IMR-90 (cell line): Measurements from ENCODE around the gene HMCN1. TPM values are rescaled to one million over a fixed set of nuclear protein-coding genes. Genes with fewer than 3 reads are reported as not detected.
A peak's percentile ranks its signal among the peaks of the same experiment; 100 is the strongest.
"Not testable (repeated sequence)": the region's sequence is repeated elsewhere in the genome, so short reads cannot be mapped to it uniquely, and the experiment has no call there.

ENCODE experiments used
- ATAC-seq: fragments of 200-7000 bp; cut with Tn5 transposase; 2 replicates; pipeline ENCODE4 v1.9.1; 2020; ENCODE audit warnings: low read depth, mild to moderate bottlenecking, moderate library complexity
- BruUV-seq: library from RNA; stranded (reverse); fragments of 400-500 nt; replicated peaks from 2 replicates; lab custom pipeline; 2021; lab: Mats Ljungman, UMichigan
- CTCF ChIA-PET: fragments of 300-600 bp; formaldehyde crosslinking; extraction: SDS; loops from one replicate; lab custom pipeline; 2021; ENCODE audit warnings: antibody characterized with exemption; lab: Yijun Ruan, JAX
- POLR2A ChIA-PET: fragments of 300-600 bp; sonication (Branson Sonifier 250); formaldehyde crosslinking; loops from one replicate; lab custom pipeline; 2022; ENCODE audit warnings: antibody characterized with exemption; ENCODE audit not compliant: unreplicated experiment; lab: Charles Lee
- DNase-seq: peaks from one replicate; pipeline ENCODE4 v3.0.0; 2013
- H2AFZ ChIP-seq: replicated peaks from 2 replicates; pipeline ENCODE3; 2013; ENCODE audit warnings: low read length, mild to moderate bottlenecking; ENCODE audit not compliant: poor library complexity
- H2AK5ac ChIP-seq: 2 replicates; pipeline ENCODE4 v1.6.1; 2013; ENCODE audit warnings: low read depth, low read length, inconsistent platforms
- H2AK9ac ChIP-seq: replicated peaks from 2 replicates; pipeline ENCODE3; 2013; ENCODE audit warnings: mild to moderate bottlenecking, low read depth, low read length, moderate library complexity; ENCODE audit not compliant: poor library complexity
- H2BK120ac ChIP-seq: 2 replicates; pipeline ENCODE4 v1.6.1; 2013; ENCODE audit warnings: low read depth, low read length, inconsistent platforms
- H2BK15ac ChIP-seq: 3 replicates; pipeline ENCODE4 v1.6.1; 2013; ENCODE audit warnings: low read depth, low read length, inconsistent platforms
- H2BK20ac ChIP-seq: 2 replicates; pipeline ENCODE4 v1.6.1; 2013; ENCODE audit warnings: low read depth, mild to moderate bottlenecking, inconsistent platforms, low read length, moderate library complexity
- H2BK5ac ChIP-seq: 2 replicates; pipeline ENCODE4 v1.6.1; 2013; ENCODE audit warnings: mild to moderate bottlenecking, low read depth, low read length, inconsistent platforms; ENCODE audit not compliant: poor library complexity, severe bottlenecking
- H3K14ac ChIP-seq: replicated peaks from 2 replicates; pipeline ENCODE4 v1.6.1; 2013; ENCODE audit warnings: low read depth, low read length, inconsistent platforms
- H3K18ac ChIP-seq: 2 replicates; pipeline ENCODE4 v1.6.1; 2013; ENCODE audit warnings: low read depth, low read length, control low read depth
- H3K23ac ChIP-seq: 2 replicates; pipeline ENCODE4 v1.6.1; 2013; ENCODE audit warnings: low read depth, low read length, inconsistent platforms
- H3K27ac ChIP-seq: 2 replicates; pipeline ENCODE4 v1.5.1; 2013; ENCODE audit warnings: mild to moderate bottlenecking, control low read depth, low read length; ENCODE audit not compliant: insufficient read depth
- H3K27me3 ChIP-seq: 2 replicates; pipeline ENCODE4 v1.6.1; 2013; ENCODE audit warnings: low read length; ENCODE audit not compliant: control insufficient read depth, insufficient read depth
- H3K36me3 ChIP-seq: 2 replicates; pipeline ENCODE4 v1.6.1; 2013; ENCODE audit warnings: low read length, mixed read lengths; ENCODE audit not compliant: control insufficient read depth, insufficient read depth
- H3K4ac ChIP-seq: 2 replicates; pipeline ENCODE4 v1.6.1; 2013; ENCODE audit warnings: low read depth, low read length, inconsistent platforms
- H3K4me1 ChIP-seq: 2 replicates; pipeline ENCODE4 v1.6.1; 2013; ENCODE audit warnings: low read length, mixed read lengths; ENCODE audit not compliant: control insufficient read depth, insufficient read depth
- H3K4me2 ChIP-seq: 2 replicates; pipeline ENCODE4 v1.6.1; 2013; ENCODE audit warnings: low read depth, mild to moderate bottlenecking, control low read depth, low read length, moderate library complexity
- H3K4me3 ChIP-seq: 2 replicates; pipeline ENCODE4 v1.5.1; 2013; ENCODE audit warnings: low read depth, mild to moderate bottlenecking, control low read depth, low read length, moderate library complexity; ENCODE audit not compliant: insufficient read depth
- H3K56ac ChIP-seq: 2 replicates; pipeline ENCODE4 v1.6.1; 2013; ENCODE audit warnings: low read length, inconsistent platforms; ENCODE audit not compliant: insufficient read depth; ENCODE audit errors: extremely low read depth
- H3K79me1 ChIP-seq, 2 experiments: 2 replicates each; pipeline ENCODE4 v1.6.1; 2013; ENCODE audit warnings: low read length in 2 of 2, inconsistent platforms in 1 of 2, low read depth in 1 of 2
- H3K9ac ChIP-seq: 2 replicates; pipeline ENCODE4 v1.6.1; 2013; ENCODE audit warnings: low read depth, low read length, control low read depth
- H3K9me1 ChIP-seq: 2 replicates; pipeline ENCODE4 v1.6.1; 2013; ENCODE audit warnings: low read length, inconsistent platforms; ENCODE audit not compliant: insufficient read depth
- H3K9me3 ChIP-seq: 2 replicates; pipeline ENCODE4 v1.6.1; 2013; ENCODE audit warnings: low read length; ENCODE audit not compliant: control insufficient read depth, insufficient read depth
- H4K20me1 ChIP-seq: 2 replicates; pipeline ENCODE4 v1.6.1; 2013; ENCODE audit warnings: low read length, inconsistent platforms; ENCODE audit not compliant: insufficient read depth
- H4K5ac ChIP-seq: 2 replicates; pipeline ENCODE4 v1.6.1; 2013; ENCODE audit warnings: mild to moderate bottlenecking, low read depth, low read length, control low read depth
- H4K8ac ChIP-seq, 2 experiments: 2 replicates each; pipeline ENCODE4 v1.6.1; 2013; ENCODE audit warnings: low read depth in 2 of 2, low read length in 2 of 2, control low read depth in 1 of 2, inconsistent platforms in 1 of 2
- H4K91ac ChIP-seq: 2 replicates; pipeline ENCODE4 v1.6.1; 2013; ENCODE audit warnings: low read depth, low read length, inconsistent platforms; ENCODE audit not compliant: insufficient read depth
- BHLHE40 ChIP-seq: fragments of 150-350 bp; IDR thresholded peaks from 2 replicates; pipeline ENCODE4 v1.6.1; 2016; ENCODE audit warnings: mild to moderate bottlenecking, low read depth, low read length
- CEBPB ChIP-seq: IDR thresholded peaks from 2 replicates; pipeline ENCODE4 v1.6.1; 2012; ENCODE audit warnings: low read depth, low read length, improper control_type of control experiment
- POLR2A ChIP-seq: IDR thresholded peaks from 2 replicates; pipeline ENCODE4 v1.6.1; 2012; ENCODE audit warnings: mild to moderate bottlenecking, low read depth, low read length
- RFX5 ChIP-seq: IDR thresholded peaks from 2 replicates; pipeline ENCODE4 v1.8.0; 2012; ENCODE audit warnings: low read depth, mild to moderate bottlenecking, low read length, moderate library complexity
- WGBS, 2 experiments: methylation state at CpG; one replicate each; pipeline versions ENCODE4 v1.1.5 to v1.1.7; 2013; ENCODE audit warnings: missing lambda C conversion rate in 2 of 2; ENCODE audit not compliant: insufficient read length in 1 of 2; ENCODE audit errors: extremely low coverage in 2 of 2; 5-methylcytosine and 5-hydroxymethylcytosine counted together
- dilution Hi-C: fragments of 300-500 bp; cut with HindIII; formaldehyde crosslinking; loops from one replicate; pipeline ENCODE4 v1.14.3; 2018; ENCODE audit warnings: low sequenced_read_pairs; ENCODE audit not compliant: unreplicated experiment
- in situ Hi-C: fragments of 300-500 bp; cut with MboI; formaldehyde crosslinking; loops from 3 replicates; pipeline ENCODE4 v1.14.3; 2019; ENCODE audit warnings: low sequenced_read_pairs, inconsistent platforms, mixed read lengths
- intact Hi-C: fragments of 100-400 bp; cut with micrococcal nuclease; formaldehyde crosslinking; loops from 2 replicates; pipeline ENCODE4 v1.10.0; 2022
- polyA plus RNA-seq, 3 experiments: library from polyadenylated mRNA; depleted of rRNA; stranded (reverse); fragments of >200 nt; gene quantifications; 2 replicates each; pipeline ENCODE4 v1.2.3, GENCODE V29; 2012; ENCODE audit warnings: low replicate concordance in 1 of 3
- total RNA-seq: library from RNA; depleted of rRNA; stranded (reverse); fragments of >200 nt; gene quantifications from 2 replicates; pipeline ENCODE4 v1.2.3, GENCODE V29; 2012

HMCN1 gene
- total and polyA plus RNA-seq, 2 of the 4 experiments (the other 2 are of a cell fraction) = 6.1 to 11.7 TPM

DNA sequence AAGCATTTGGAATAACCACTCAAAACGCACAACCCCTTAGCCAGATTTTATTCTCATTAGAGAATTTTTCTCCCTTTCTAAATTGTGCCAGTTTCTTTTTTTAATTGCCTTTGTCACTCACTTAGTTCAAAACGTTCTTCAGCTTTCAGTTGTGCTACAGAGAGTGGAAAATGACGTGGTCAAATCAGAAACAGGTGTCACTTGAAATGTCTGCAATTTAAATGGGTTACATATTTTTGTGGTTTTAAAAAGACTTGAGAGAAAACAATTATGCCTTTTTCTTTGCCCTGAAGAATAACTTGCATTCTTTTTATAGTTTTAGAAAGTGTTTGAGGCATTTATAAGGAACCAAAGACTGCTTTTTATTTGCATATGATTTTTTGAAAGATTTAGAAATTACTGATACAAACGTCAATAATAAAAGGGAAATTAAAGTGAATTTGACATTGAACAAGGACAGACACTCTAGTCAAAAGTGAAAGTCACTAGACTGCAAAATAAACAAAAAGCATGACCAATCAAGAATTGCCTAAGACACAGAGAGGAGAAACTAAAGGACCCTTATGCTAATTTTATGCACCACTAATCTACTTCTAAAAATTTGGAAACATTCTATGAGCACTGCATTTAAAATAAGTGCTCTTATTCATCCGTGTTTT is 449.9 kb downstream of the HMCN1 start:
- peaks cover 14% of the 10 kb centered on the region for H3K4me1 ChIP-seq
- peak overlapping the region; percentile 48 for H2AFZ ChIP-seq
- peak overlapping the region; percentile 54; the same call in 1 of the 2 replicates for H2AK5ac ChIP-seq
- H3K14ac ChIP-seq = 0 out of 2 replicates have a peak overlapping the region, but pooled peaks have one; percentile 52
- dilution Hi-C loops (no loop called here), intact Hi-C loops (no loop called here), in situ Hi-C loops (no loop called here)
- no peaks in the 10 kb centered on the region for H3K9me3 ChIP-seq
- BruUV-seq = no TSS peak
- no peak overlapping the region for H3K27ac ChIP-seq
- no peaks in the 10 kb centered on the region for H3K79me1 ChIP-seq
- H2BK20ac ChIP-seq = peak overlapping the region; percentile 22; the same call in 1 of the 2 replicates
- H4K5ac ChIP-seq = no peak overlapping the region; the same call in 1 of the 2 replicates
- no peaks in the 10 kb centered on the region for H4K20me1 ChIP-seq
- H3K56ac ChIP-seq = no peak overlapping the region
- peak overlapping the region in 1 of 2 experiments; percentile 40; a peak in 1 of 4 replicates for H4K8ac ChIP-seq
- CTCF ChIA-PET = no interaction called here
- 0 out of 2 replicates have a peak overlapping the region, but pooled peaks have one; percentile 9 for H4K91ac ChIP-seq
- WGBS, 2 experiments = 50% methylated on average over 1 of the region's 5 CpGs; no CpG with 5 or more reads in 1 of the 2 experiments
- H2AK9ac ChIP-seq = no peak overlapping the region
- H3K4me3 ChIP-seq = no peak overlapping the region
- H2BK120ac ChIP-seq = peak overlapping the region; percentile 16; the same call in 1 of the 2 replicates
- POLR2A ChIA-PET = no interaction called here
- H3K36me3 ChIP-seq = no peaks in the 10 kb centered on the region
- peak overlapping the region; percentile 25; the same call in 1 of the 2 replicates for H3K4ac ChIP-seq
- H3K27me3 ChIP-seq = no peaks in the 10 kb centered on the region
- H2BK5ac ChIP-seq = peak overlapping the region; percentile 17
- no peak for ATAC-seq
- H2BK15ac ChIP-seq = peak overlapping the region; percentile 41; the same call in 1 of the 3 replicates
- H3K9me1 ChIP-seq = peaks cover 9% of the 10 kb centered on the region
- peak overlapping the region; percentile 38; the same call in 1 of the 2 replicates for H3K4me2 ChIP-seq
- DNase-seq = no peak
- TF ChIP-seq CEBPB (peak; percentile 50; the same call in 1 of the 2 replicates), POLR2A (no peak), BHLHE40 (no peak), RFX5 (no peak)
- H3K18ac ChIP-seq = no peak overlapping the region
- H3K23ac ChIP-seq = no peak overlapping the region
- H3K9ac ChIP-seq = no peak overlapping the region

DNA sequence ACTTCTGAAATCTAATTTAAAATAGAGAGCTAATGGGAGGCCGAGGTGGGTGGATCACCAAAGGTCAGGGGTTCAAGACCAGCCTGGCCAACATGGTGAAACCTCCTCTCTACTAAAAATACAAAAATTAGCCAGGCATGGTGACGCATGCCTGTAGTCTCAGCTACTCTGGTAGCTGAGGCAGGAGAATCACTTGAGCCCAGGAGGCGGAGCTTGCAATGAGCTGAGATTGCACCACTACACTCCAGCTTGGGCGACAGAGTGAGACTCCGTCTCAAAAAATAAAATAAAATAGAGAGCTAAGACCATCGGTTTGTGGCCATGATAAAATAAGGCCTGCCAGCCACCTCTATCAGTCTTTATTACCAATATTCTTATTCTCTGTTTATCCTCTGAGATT is 452.1 kb downstream of the HMCN1 start:
- H3K9me3 ChIP-seq, CTCF ChIA-PET, H3K4ac ChIP-seq, H3K56ac ChIP-seq, BruUV-seq, in situ Hi-C loops, dilution Hi-C loops, H3K9ac ChIP-seq, ATAC-seq, DNase-seq, H3K27me3 ChIP-seq, H4K91ac ChIP-seq, H4K8ac ChIP-seq, H2AK5ac ChIP-seq, intact Hi-C loops, H2AK9ac ChIP-seq, H3K36me3 ChIP-seq, H3K79me1 ChIP-seq, H2AFZ ChIP-seq, H2BK20ac ChIP-seq, H3K4me2 ChIP-seq, H3K18ac ChIP-seq, H3K14ac ChIP-seq, H3K27ac ChIP-seq, POLR2A ChIA-PET, H2BK15ac ChIP-seq, H4K5ac ChIP-seq, H4K20me1 ChIP-seq, H3K4me3 ChIP-seq, H3K23ac ChIP-seq: not testable (repeated sequence)
- Histone ChIP-seq H2BK120ac (peak overlapping the region; percentile 94; the same call in 1 of the 2 replicates), H3K9me1 (peaks cover 16% of the 10 kb centered on the region), H2BK5ac (peak overlapping the region; percentile 60), H3K4me1 (peaks cover 19% of the 10 kb centered on the region)
- WGBS, 2 experiments = no CpG with 5 or more reads among the region's 6 CpGs
